SK-N-MC (cell line): Measurements from ENCODE around the gene CCDC167.

Experiments
- FOXP2 ChIP-seq: optimal IDR thresholded peaks from 2 replicates; pipeline ENCODE3; 2011; ENCODE audit warnings: mild to moderate bottlenecking, moderate library complexity; ENCODE audit not compliant: insufficient read depth; ENCODE audit errors: extremely low read length, control extremely low read depth
- POLR2AphosphoS5 ChIP-seq: IDR thresholded peaks from 2 replicates; pipeline ENCODE4 v1.6.1; 2012; ENCODE audit warnings: mild to moderate bottlenecking, low read depth, low read length, borderline replicate concordance

DNA sequence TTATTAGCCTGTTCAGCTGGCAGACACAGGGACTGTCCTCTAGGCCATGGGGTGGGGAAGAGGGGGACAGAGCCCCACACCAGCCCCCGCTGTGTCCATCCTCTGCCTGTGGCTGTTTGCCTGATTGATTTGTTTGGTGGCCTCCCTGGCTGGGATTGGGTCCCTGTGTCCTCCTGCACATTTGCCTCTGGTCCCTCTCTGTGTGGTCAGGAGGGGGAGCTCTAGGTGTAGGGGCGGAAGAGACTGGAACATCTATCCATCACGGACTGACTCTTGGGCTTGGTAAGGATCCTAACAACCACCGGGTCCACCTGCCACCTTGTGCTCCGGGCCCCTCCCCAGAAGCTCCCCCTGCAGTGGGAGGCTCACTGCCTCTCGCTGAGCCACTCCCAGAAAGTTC lies 38.4 kb upstream of the CCDC167 start:
- no peak for TF ChIP-seq POLR2AphosphoS5
- no peak for TF ChIP-seq FOXP2
